LNCAP (cell line): ENCODE measurements around the gene AMTN.

Experiments used
- CTCF ChIP-seq: fragments of 450-650 bp; IDR thresholded peaks from 2 replicates; pipeline ENCODE4 v1.5.1; 2017; ENCODE audit warnings: mild to moderate bottlenecking

Gene AMTN

DNA sequence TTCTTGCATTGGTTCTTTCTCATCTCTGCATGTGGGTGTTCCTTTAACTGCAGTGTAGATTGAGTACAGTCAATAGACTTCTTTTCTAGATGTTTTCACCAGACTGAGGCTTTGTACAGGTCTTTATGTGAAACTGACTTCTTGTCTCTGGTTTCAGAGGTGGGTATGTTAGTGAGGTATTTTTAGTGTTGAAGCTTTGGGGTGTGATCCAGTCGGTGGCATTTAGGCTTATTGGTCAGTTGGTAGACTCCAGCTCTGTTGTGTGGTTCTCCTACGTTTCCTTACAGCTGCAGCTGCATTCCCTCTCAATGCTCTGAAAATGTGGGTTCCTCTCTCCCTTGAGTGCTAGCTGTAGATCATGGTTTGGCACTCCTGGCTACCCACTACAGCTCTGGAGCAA, 52.4 kb downstream of the AMTN start:
- TF ChIP-seq CTCF: no peak

DNA sequence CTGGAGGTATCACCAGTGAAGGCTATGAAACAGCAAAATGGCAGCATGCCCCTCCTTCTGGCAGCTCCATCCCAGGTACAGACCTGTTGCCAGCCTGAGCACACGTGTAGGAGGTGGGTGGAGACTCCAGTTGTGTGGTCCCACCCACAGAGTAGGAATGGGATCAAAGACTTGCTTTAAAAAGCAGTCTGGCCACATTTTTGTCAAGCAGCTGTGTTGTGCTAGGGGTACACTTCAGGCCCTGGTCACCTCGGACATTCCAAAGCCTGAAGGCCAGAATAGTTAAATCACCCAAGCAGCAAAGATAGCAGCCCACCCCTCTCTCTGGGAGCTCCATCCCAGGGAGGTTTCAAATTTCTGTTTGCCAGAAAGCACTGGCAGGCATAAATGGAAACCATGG, 53.4 kb downstream of the AMTN start:
- no peak for TF ChIP-seq CTCF

GRCh38 chr4:70575964-70576363, 57.6 kb downstream of the AMTN start:
- no peak for TF ChIP-seq CTCF

DNA sequence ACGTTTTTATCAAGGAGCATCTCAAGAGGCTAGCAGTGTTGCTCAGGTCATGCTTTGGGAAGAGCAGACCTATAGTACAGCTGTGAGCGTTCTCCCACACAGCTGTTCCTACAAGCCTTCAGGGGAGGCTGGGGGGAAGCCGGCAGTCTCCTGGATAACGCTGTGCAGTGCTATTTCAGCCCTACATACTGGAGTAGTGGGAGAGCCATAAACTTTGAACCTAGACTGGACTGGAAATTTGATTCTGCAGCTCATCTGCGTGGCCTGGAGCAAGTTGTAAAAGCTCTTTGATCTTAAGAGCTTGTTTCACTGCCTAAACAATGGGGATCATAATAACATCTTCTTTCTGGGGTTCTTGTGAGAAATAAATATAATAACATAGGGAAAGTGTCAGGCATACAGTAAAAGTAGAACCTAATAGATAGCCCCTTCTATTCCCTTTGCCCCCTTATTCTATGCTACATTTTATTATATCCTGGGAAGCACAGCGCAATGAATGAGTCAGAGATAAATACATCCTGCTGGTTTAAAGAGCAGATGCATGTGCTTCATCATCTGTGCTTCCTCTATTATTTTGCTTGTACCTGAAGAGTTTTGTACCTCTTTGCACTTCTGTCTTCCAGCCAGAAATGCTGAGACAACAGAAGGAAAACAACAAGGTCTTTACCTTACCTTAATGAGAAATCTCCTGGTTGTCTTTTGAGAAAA, 59.0 kb downstream of the AMTN start:
- no peak for TF ChIP-seq CTCF

DNA sequence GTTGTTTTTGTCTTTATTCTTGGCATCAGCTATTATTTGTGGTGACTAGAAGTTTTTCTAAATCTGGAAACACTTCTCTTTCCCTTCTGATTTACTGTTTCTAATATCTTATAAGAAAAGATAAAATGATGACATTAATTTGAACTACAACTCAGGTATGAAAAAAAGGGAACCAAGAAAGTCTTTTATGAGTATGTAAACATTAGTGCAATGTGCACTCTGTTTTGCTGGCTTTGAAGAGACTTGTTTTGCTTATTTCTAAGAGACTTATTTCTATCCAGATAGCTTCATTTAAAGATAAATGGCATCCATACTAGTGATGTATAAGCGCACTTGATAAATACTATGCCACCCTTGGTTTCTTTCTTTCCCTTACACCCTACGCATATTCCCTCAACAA, 63.6 kb downstream of the AMTN start:
- no peak for TF ChIP-seq CTCF
